Activated CD4-positive, alpha-beta memory T cell treated with anti-CD3 and anti-CD28 coated beads for 36 hours (primary cell): Measurements from ENCODE around the gene BAG2. TPM values are rescaled to one million over a fixed set of nuclear protein-coding genes. Genes with fewer than 3 reads are reported as not detected.

Experiments
- CTCF ChIA-PET: fragments of 350-600 bp; sonication (Branson Sonifier 250); formaldehyde crosslinking; loops from one replicate; lab custom pipeline; 2021; ENCODE audit warnings: antibody characterized with exemption, inconsistent platforms; lab: Charles Lee
- POLR2A ChIA-PET: fragments of 350-600 bp; sonication (Branson Sonifier 250); formaldehyde crosslinking; loops from one replicate; lab custom pipeline; 2021; ENCODE audit warnings: antibody characterized with exemption; lab: Charles Lee
- DNase-seq: peaks from one replicate; pipeline ENCODE4 v3.0.0-alpha.2; 2020
- H3K27ac Mint-ChIP-seq: one replicate; pipeline ENCODE4 v1.8.0; 2021; ENCODE audit warnings: mixed read lengths
- H3K27me3 Mint-ChIP-seq: one replicate; pipeline ENCODE4 v1.8.0; 2021; ENCODE audit warnings: mixed read lengths
- H3K36me3 Mint-ChIP-seq: one replicate; pipeline ENCODE4 v1.8.0; 2021; ENCODE audit warnings: mixed read lengths
- H3K4me1 Mint-ChIP-seq: one replicate; pipeline ENCODE4 v1.8.0; 2021; ENCODE audit warnings: low read depth, mixed read lengths
- H3K4me3 Mint-ChIP-seq: one replicate; pipeline ENCODE4 v1.8.0; 2021; ENCODE audit warnings: mild to moderate bottlenecking, mixed read lengths
- H3K9me3 Mint-ChIP-seq: one replicate; pipeline ENCODE4 v1.8.0; 2021; ENCODE audit warnings: mixed read lengths
- intact Hi-C: fragments of 100-400 bp; cut with micrococcal nuclease; formaldehyde crosslinking; loops from one replicate; pipeline ENCODE4 v1.15.1; 2023
- total RNA-seq, 2 experiments: library from RNA; stranded (reverse); gene quantifications; one replicate each; pipeline ENCODE4 v1.2.3, GENCODE V29; 2021

Gene BAG2
- total RNA-seq, 2 experiments from 2014 or later: 6.8 to 7.2 TPM

DNA sequence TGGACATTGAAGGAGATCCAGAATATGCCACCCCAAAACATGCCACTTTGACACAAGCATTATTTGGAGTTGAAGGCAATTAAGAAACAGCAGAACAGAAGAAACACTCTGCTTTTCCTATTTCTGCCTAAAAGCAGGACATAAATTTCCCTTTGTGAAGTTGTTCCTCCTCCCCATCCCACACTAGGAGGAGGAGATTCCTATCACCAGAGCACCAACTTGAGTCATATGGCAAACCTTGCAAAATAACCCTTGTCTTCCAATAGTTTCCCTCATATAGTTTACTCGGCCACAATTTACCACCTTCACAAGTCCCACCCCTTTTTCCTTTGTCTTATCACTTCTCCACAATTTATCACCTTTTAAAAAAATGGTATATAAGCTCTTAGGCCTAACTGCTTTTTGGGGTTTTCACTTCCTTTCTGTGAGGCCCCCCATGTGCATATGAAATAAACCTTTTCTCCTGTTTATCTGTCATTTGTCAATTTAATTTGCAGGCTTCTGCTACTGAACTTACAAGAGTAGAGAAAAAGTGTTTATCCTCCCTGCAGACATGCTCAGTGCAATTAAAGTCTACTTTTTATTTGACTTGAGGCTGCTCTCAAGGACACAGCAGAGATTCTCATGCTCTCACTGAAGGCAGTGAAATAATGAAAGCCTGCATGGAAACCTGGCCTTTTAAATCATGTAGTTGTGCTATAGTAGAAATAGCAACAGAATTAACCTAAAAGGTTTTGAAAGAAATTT, 52.8 kb downstream of the BAG2 start:
- Mint-ChIP-seq H3K27ac (no peak overlapping the region), H3K4me1 (peaks cover 10% of the 10 kb centered on the region), H3K27me3 (peaks cover 16% of the 10 kb centered on the region), H3K36me3 (peaks cover 1% of the 10 kb centered on the region), H3K4me3 (no peak overlapping the region), H3K9me3 (no peaks in the 10 kb centered on the region)
- ChIA-PET CTCF (no interaction called here), POLR2A (no interaction called here)
- DNase-seq: no peak
- intact Hi-C loops: loop anchor here (5.0 kb wide), 3 partner anchors 42 to 323 kb away; partner anchors contain the start of gene KIAA1586

DNA sequence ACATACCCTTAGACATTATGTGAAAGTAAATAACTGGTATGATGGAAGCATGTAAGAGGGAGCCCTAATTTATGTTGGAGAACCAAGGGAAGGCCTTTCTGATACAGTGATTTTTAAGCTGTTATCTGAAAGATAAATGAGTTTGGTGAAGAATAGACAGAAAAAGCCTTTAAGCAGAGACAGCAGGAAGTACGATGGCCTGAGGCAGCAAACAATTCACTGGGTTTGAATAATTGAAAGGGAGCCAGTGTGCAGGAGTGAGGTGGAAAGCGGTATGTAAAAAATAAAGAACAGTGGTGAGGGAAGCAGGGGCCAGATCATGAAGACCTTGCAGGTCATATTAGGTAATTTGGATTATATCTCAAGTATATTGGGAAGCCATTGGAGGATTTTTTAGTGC, 54.1 kb downstream of the BAG2 start:
- intact Hi-C loops: no loop called here
- H3K27ac Mint-ChIP-seq: no peak overlapping the region
- no peaks in the 10 kb centered on the region for H3K9me3 Mint-ChIP-seq
- POLR2A ChIA-PET: no interaction called here
- no peak for DNase-seq
- H3K4me1 Mint-ChIP-seq: peaks cover 6% of the 10 kb centered on the region
- peaks cover 20% of the 10 kb centered on the region for H3K27me3 Mint-ChIP-seq
- peaks cover 1% of the 10 kb centered on the region for H3K36me3 Mint-ChIP-seq
- H3K4me3 Mint-ChIP-seq: no peak overlapping the region
- CTCF ChIA-PET: no interaction called here

Other genes with a start within 250 kb of the BAG2 start
- not detected for gene BEND6, start 217.2 kb upstream of the BAG2 start, total RNA-seq
- 10 to 100 TPM; 13.7 to 15.4 TPM for gene KIAA1586, start 125.6 kb upstream of the BAG2 start, total RNA-seq
- 10 to 100 TPM; 38.2 to 41.4 TPM for gene ZNF451, start 82.1 kb upstream of the BAG2 start, total RNA-seq
- gene RAB23, start 50.0 kb downstream of the BAG2 start, total RNA-seq: 1 to 10 TPM; 1.7 to 2.2 TPM
- gene PRIM2, start 145.3 kb downstream of the BAG2 start, total RNA-seq: 10 to 100 TPM; 47.2 to 48.7 TPM